ENCODE results near the gene EHD4. TPM values are rescaled to one million over a fixed set of nuclear protein-coding genes. Genes with fewer than 3 reads are reported as not detected.

EHD4 gene
- polyA plus RNA-seq, 1 of the 3 experiments (the other 2 are of a cell fraction): 17.5 TPM

- ChIA-PET CTCF (interaction anchor here (1.0 to 1.6 kb wide), 5 partner anchors 14 to 213 kb away, joined by 3 to 5 read pairs (median 3); partner anchors contain the start of gene MAPKBP1), POLR2A (no interaction called here)
- H3F3A ChIP-seq (replicated peaks; ENCODE audit: insufficient read depth): no peaks in the 10 kb centered on the region
- 94% methylated on average over 5 of the region's 17 CpGs for WGBS (ENCODE audit: low lambda C conversion rate)
- TF ChIP-seq GATA2 (CRISPR knock-in tag; IDR thresholded peaks at IDR 0.05) (no peak), ZBTB33 (IDR thresholded peaks at IDR 0.05; ENCODE audit: borderline replicate concordance, low read depth) (no peak), NRF1 (IDR thresholded peaks at IDR 0.05; ENCODE audit: low read depth, low read length) (no peak), YY1 (IDR thresholded peaks at IDR 0.05; ENCODE audit: low read depth) (no peak), EP300 (IDR thresholded peaks at IDR 0.05; ENCODE audit: borderline replicate concordance in 1 of 2, low read depth in 1 of 2, low read length in 1 of 2) (no peak), TCF12 (IDR thresholded peaks at IDR 0.05) (no peak), PBX3 (IDR thresholded peaks at IDR 0.05) (no peak), RCOR1 (IDR thresholded peaks at IDR 0.05; ENCODE audit: low read length) (no peak), POLR2AphosphoS5 (IDR thresholded peaks at IDR 0.05; ENCODE audit: low read depth, low read length) (no peak), MXI1 (IDR thresholded peaks at IDR 0.05; ENCODE audit: low read depth, low read length) (no peak), JUND (IDR thresholded peaks at IDR 0.05) (no peak)
- H3K9ac ChIP-seq: no peak overlapping the region
- no peak overlapping the region for H3K27ac ChIP-seq (ENCODE audit: low read depth in 2 of 2, low read length in 1 of 2)
- H3K4me3 ChIP-seq (ENCODE audit: low read depth in 2 of 2, low read length in 1 of 2): no peak overlapping the region
- H2AFZ ChIP-seq (ENCODE audit: low read depth): no peak overlapping the region
- H3K9me3 ChIP-seq: no peaks in the 10 kb centered on the region
- no peaks in the 10 kb centered on the region for H4K20me1 ChIP-seq (ENCODE audit: insufficient read depth)
- no peaks in the 10 kb centered on the region for H3K9me2 ChIP-seq
- H3K27me3 ChIP-seq (ENCODE audit: insufficient read depth): no peaks in the 10 kb centered on the region
- no peak overlapping the region for H3K4me2 ChIP-seq
- peaks cover 0 to 14% of the 10 kb centered on the region in 2 experiments; a peak in 1 of 4 replicates for H3K4me1 ChIP-seq (ENCODE audit: control insufficient read depth in 1 of 2, insufficient read depth in 2 of 2, low read depth in 1 of 2, low read length in 1 of 2)
- no peaks in the 10 kb centered on the region for H3K79me2 ChIP-seq (ENCODE audit: insufficient read depth)
- peaks cover 10 to 18% of the 10 kb centered on the region in 2 experiments for H3K36me3 ChIP-seq (replicated peaks in 1 of 2; ENCODE audit: control insufficient read depth in 1 of 2, insufficient read depth in 2 of 2, low read length in 1 of 2)
- DNase-seq: no peak
Observed at GRCh38 chr15:41908736-41909461, 63.5 kb downstream of the EHD4 start.

GRCh38 chr15:41907141-41907540, 65.2 kb downstream of the EHD4 start:
- WGBS (ENCODE audit: low lambda C conversion rate): 100% methylated on average over 2 of the region's 3 CpGs
- Histone ChIP-seq H3K36me3 (replicated peaks in 1 of 2; ENCODE audit: control insufficient read depth in 1 of 2, insufficient read depth in 2 of 2, low read length in 1 of 2) (peaks cover 10 to 21% of the 10 kb centered on the region in 2 experiments), H3K79me2 (ENCODE audit: insufficient read depth) (no peaks in the 10 kb centered on the region), H3K4me2 (no peak overlapping the region), H4K20me1 (ENCODE audit: insufficient read depth) (no peaks in the 10 kb centered on the region), H3K4me1 (ENCODE audit: control insufficient read depth in 1 of 2, insufficient read depth in 2 of 2, low read depth in 1 of 2, low read length in 1 of 2) (peaks cover 0 to 15% of the 10 kb centered on the region in 2 experiments; a peak in 1 of 4 replicates), H3K4me3 (ENCODE audit: low read depth in 2 of 2, low read length in 1 of 2) (no peak overlapping the region), H3K9ac (no peak overlapping the region), H3F3A (replicated peaks; ENCODE audit: insufficient read depth) (no peaks in the 10 kb centered on the region), H3K9me3 (no peaks in the 10 kb centered on the region), H3K9me2 (no peaks in the 10 kb centered on the region), H3K27ac (ENCODE audit: low read depth in 2 of 2, low read length in 1 of 2) (no peak overlapping the region), H2AFZ (ENCODE audit: low read depth) (no peak overlapping the region), H3K27me3 (ENCODE audit: insufficient read depth) (no peaks in the 10 kb centered on the region)
- CTCF ChIA-PET: interaction anchor here (1.0 to 1.8 kb wide), 6 partner anchors 61 to 441 kb away, joined by 3 to 4 read pairs (median 3); partner anchors contain the start of gene MAPKBP1
- POLR2A ChIA-PET: no interaction called here
- TF ChIP-seq SMC3 (IDR thresholded peaks at IDR 0.05; ENCODE audit: low read depth, low read length): no peak
- no peak for TF ChIP-seq GATA2 (CRISPR knock-in tag; IDR thresholded peaks at IDR 0.05)
- no peak for TF ChIP-seq NRF1 (IDR thresholded peaks at IDR 0.05; ENCODE audit: low read depth, low read length)
- no peak for TF ChIP-seq NFIC (IDR thresholded peaks at IDR 0.05; ENCODE audit: borderline replicate concordance)
- no peak for TF ChIP-seq RFX5 (IDR thresholded peaks at IDR 0.05; ENCODE audit: low read length)
- no peak for TF ChIP-seq POLR2AphosphoS5 (IDR thresholded peaks at IDR 0.05; ENCODE audit: low read depth, low read length)
- no peak for TF ChIP-seq EP300 (IDR thresholded peaks at IDR 0.05; ENCODE audit: borderline replicate concordance in 1 of 2, low read depth in 1 of 2, low read length in 1 of 2)
- no peak for TF ChIP-seq CTCF (IDR thresholded peaks at IDR 0.05)
- TF ChIP-seq RAD21 (IDR thresholded peaks at IDR 0.05; ENCODE audit: low read length): no peak
- no peak for TF ChIP-seq PBX3 (IDR thresholded peaks at IDR 0.05)
- TF ChIP-seq SIN3A (IDR thresholded peaks at IDR 0.05; ENCODE audit: borderline replicate concordance, low read depth, low read length): no peak
- no peak for TF ChIP-seq EZH2phosphoT487 (IDR thresholded peaks at IDR 0.05; ENCODE audit: borderline replicate concordance, low read depth)
- no peak for TF ChIP-seq ZBTB33 (IDR thresholded peaks at IDR 0.05; ENCODE audit: borderline replicate concordance, low read depth)
- no peak for DNase-seq

Data from SK-N-SH (cell line).